Breast epithelium (tissue), 3 donors: ENCODE measurements around the gene LIM2.

ENCODE experiments used
- POLR2A ChIP-seq: fragments of 450-650 bp; IDR thresholded peaks from one replicate; pipeline ENCODE4 v1.6.1; 2016; ENCODE audit warnings: antibody characterized with exemption, mild to moderate bottlenecking, moderate library complexity
- POLR2AphosphoS5 ChIP-seq, 3 donors: sonication (generic); formaldehyde crosslinking; IDR thresholded peaks; one replicate each; pipeline ENCODE4 v1.6.1; 2017; ENCODE audit warnings: antibody characterized with exemption in 3 of 3
- TF ChIP-seq, protein P1 (sequence below), 3 donors: fragments of 450-650 bp; IDR thresholded peaks; one replicate each; pipeline ENCODE4 v1.5.1; 2016 to 2017; ENCODE audit warnings: antibody characterized with exemption in 3 of 3, mild to moderate bottlenecking in 3 of 3, moderate library complexity in 3 of 3

DNA sequence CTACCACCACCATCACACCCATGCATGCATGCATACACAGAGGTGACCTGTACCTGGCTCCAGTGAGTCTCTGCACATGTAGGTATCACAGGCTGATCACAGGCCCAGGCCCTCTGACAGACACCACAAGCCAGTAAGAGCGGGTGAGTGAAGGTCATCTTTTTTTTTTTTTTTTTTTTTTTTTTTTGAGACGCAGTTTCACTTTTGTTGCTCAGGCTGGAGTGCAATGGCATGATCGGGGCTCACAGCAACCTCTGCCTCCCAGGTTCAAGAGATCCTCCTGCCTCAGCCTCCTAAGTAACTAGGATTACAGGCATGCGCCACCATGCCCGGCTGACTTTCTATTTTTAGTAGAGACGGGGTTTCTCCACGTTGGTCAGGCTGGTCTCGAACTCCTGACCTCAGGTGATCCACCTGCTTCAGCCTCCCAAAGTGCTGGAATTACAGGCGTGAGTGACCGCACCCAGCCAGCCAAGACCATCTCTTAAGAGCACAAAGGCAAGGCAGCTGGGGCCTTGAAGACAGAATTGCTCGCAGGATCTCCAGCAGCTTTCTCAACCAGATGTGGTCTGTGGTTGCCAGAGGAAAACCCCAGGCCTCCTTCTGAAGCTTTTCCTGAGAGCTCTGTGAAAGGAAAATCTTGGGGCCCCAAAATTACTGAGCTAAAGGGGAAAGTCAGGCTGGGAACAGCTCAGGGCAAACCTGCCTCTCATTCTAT, 12.1 kb downstream of the LIM2 start:
- TF ChIP-seq, protein P1, sequence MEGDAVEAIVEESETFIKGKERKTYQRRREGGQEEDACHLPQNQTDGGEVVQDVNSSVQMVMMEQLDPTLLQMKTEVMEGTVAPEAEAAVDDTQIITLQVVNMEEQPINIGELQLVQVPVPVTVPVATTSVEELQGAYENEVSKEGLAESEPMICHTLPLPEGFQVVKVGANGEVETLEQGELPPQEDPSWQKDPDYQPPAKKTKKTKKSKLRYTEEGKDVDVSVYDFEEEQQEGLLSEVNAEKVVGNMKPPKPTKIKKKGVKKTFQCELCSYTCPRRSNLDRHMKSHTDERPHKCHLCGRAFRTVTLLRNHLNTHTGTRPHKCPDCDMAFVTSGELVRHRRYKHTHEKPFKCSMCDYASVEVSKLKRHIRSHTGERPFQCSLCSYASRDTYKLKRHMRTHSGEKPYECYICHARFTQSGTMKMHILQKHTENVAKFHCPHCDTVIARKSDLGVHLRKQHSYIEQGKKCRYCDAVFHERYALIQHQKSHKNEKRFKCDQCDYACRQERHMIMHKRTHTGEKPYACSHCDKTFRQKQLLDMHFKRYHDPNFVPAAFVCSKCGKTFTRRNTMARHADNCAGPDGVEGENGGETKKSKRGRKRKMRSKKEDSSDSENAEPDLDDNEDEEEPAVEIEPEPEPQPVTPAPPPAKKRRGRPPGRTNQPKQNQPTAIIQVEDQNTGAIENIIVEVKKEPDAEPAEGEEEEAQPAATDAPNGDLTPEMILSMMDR (IDR thresholded peaks at IDR 0.05): no peak
- TF ChIP-seq POLR2A (no peak), POLR2AphosphoS5 (IDR thresholded peaks at IDR 0.05) (no peak)
